Adrenal gland (tissue), 12 donors: Measurements from ENCODE around the gene PKP1. TPM values are rescaled to one million over a fixed set of nuclear protein-coding genes. Genes with fewer than 3 reads are reported as not detected.

Source experiments
- DNase-seq, 7 donors: peaks; one replicate each; pipeline ENCODE4 v3.0.0-alpha.2; 2019 to 2020
- H3K27ac ChIP-seq, 5 donors: fragments of 200-600 bp; sonication (generic) in 4 of 5; 1 replicate in 3 of 5; 2 replicates in 2 of 5; pipeline versions ENCODE4 v1.5.1 to v1.8.0; 2016 to 2020; ENCODE audit warnings: mild to moderate bottlenecking in 1 of 5
- H3K27me3 ChIP-seq: fragments of 200-600 bp; 2 replicates; pipeline ENCODE4 v1.8.0; 2021
- H3K36me3 ChIP-seq, 2 donors: fragments of 200-600 bp; replicated peaks in 1 of 2; 1 replicate in 1 of 2; 2 replicates in 1 of 2; pipeline versions ENCODE4 v1.5.1 to v1.8.0; 2018 to 2022
- H3K4me1 ChIP-seq, 2 donors: fragments of 200-600 bp; replicated peaks in 1 of 2; 1 replicate in 1 of 2; 2 replicates in 1 of 2; pipeline versions ENCODE4 v1.5.1 to v1.8.0; 2018 to 2021
- H3K4me3 ChIP-seq, 4 donors: fragments of 200-600 bp; sonication (generic) in 3 of 4; one replicate each; pipeline ENCODE4 v1.5.1; 2016 to 2018
- H3K9me3 ChIP-seq, 3 donors: fragments of 200-600 bp; sonication (generic) in 1 of 3; replicated peaks in 1 of 3; 1 replicate in 2 of 3; 2 replicates in 1 of 3; pipeline versions ENCODE4 v1.5.1 to v1.8.0; 2016 to 2021
- POLR2A ChIP-seq, 2 donors: fragments of 450-650 bp; IDR thresholded peaks; one replicate each; pipeline ENCODE4 v1.6.1; 2017; ENCODE audit warnings: antibody characterized with exemption in 2 of 2, mild to moderate bottlenecking in 2 of 2, moderate library complexity in 1 of 2
- WGBS, 4 donors: extraction: QIAGEN DNeasy Blood & Tissue Kit in 2 of 4; methylation state at CpG; one replicate each; pipeline versions ENCODE4 v1.1.5 to v1.1.7; 2013 to 2017; 5-methylcytosine and 5-hydroxymethylcytosine counted together
- intact Hi-C, 2 donors: fragments of 100-400 bp; cut with DNase I; formaldehyde crosslinking; loops; one replicate each; pipeline versions ENCODE4 v1.14.1 to v1.15.0; 2022 to 2023
- polyA plus RNA-seq, 3 donors: library from polyadenylated mRNA; stranded (reverse); fragments of 200-250 nt in 2 of 3; fragments of 350-450 nt in 1 of 3; fragmentation: Illumina TruSeq in 1 of 3; extraction: RNeasy Lipid Tissue Mini Kit (QIAGEN cat#74804) in 1 of 3; gene quantifications; one replicate each; pipeline ENCODE4 v1.2.3, GENCODE V29; 2013 to 2014
- total RNA-seq, 9 donors: library from RNA; depleted of rRNA in 4 of 9; stranded (reverse); fragments of >200 nt in 4 of 9; fragments of 120-200 nt in 1 of 9; fragmentation: NEBNext Ultra II Directional in 1 of 9; extraction: Animal tissue kit (Norgen Biotek cat#: 25700) in 1 of 9; gene quantifications; one replicate each; pipeline versions ENCODE4 v1.1.0 to v1.2.4, GENCODE V29; 2013 to 2023
- TF ChIP-seq, protein P1 (sequence below), 6 experiments: fragments of 450-650 bp in 4 of 6; fragments of 200-600 bp in 2 of 6; sonication (generic) in 1 of 6; IDR thresholded peaks; 1 replicate in 5 of 6; 2 replicates in 1 of 6; pipeline versions ENCODE4 v1.5.1 to v1.8.0; 2016 to 2021; ENCODE audit warnings: antibody characterized with exemption in 6 of 6, mild to moderate bottlenecking in 2 of 6, moderate library complexity in 1 of 6
- donor health status: healthy with polysubstance abuse.
- donor health status: Bipolar disorder and iron deficiency.
- donor health status: DM: yes; HTN: yes; CAD: no.
- donor health status: DM: no; HTN: no; CAD: no.
- donor health status: DM: no; HTN: no; CAD: no.
- donor health status: DM: yes; HTN: yes; CAD: no.

PKP1 gene
- total and polyA plus RNA-seq, 12 donors = 0.06 to 0.98 (median 0.24) TPM; not detected in 2

DNA sequence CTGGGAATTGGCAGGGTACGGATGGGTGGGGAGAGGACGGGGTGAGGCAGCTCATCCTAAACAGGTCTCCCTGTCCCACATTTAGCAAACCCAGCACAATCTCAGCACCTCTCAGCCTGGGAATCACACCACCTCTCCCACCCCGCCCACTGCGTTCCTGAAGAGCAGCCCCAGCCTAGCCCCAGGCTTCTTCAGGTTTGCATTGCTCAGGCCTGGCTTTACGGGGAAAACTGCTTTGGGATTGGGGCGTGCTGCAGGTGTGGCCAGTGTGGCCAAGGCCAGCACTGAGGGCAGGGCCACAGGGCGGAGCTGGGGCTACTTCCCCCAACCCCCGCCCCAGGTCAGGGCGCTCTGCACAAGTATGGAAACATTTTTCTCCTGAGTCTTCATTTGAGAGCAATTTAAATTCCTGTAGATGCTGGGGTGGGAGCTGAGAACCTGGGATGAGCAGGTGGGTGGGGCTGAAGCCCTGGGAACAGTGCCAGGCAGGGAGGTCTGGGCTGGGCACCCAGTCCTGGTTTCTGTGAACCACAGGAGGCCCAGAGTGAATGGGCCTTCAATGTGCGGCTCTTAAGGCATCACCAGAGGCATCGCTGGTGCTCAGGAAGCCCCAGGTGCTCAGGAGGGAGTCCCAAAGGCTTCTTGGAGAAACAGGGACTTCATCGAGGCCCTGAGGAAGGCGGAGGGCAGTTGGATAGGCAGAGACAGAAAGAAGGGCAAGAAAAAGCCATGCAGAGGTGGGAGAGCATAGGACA lies 70.1 kb downstream of the PKP1 start:
- no peak for DNase-seq
- H3K27ac ChIP-seq = no peak overlapping the region

DNA sequence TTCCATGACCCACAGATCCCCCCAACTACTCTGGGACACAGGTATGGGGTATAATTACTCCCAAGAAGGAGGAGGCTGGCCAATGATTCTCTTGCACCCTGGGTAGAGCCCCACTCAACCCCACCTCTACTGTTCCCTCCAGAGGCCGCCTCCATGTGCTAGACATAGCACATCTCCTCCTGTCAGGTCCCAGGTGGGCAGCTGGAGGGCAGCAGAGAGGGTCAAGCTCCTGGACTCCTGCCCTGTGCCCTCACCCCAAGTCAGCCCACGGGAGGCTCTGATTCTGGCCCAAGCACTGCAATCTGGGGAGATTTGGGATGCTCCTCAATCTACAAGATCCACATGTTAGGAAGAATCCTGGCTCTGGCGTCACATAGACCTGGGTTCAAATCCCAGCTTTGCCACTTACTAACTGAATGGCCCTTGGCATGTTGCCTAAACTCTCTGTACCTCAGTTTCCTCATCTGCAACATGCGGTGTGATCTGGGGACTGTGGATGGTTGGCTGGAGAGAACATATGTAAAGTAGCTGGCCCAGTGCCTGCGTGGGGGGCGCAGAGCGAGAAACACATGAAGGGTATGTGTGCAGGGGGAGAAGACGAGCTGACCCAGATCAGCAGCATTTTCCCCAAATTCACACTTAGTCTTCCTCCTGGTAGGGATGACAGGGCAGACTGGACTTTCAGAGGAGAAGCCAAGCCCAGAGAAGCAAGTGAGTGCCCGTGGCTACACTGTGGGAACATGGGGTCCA lies 71.0 kb downstream of the PKP1 start:
- no peak for DNase-seq
- intact Hi-C loops = no loop called here
- TF ChIP-seq, protein P1, sequence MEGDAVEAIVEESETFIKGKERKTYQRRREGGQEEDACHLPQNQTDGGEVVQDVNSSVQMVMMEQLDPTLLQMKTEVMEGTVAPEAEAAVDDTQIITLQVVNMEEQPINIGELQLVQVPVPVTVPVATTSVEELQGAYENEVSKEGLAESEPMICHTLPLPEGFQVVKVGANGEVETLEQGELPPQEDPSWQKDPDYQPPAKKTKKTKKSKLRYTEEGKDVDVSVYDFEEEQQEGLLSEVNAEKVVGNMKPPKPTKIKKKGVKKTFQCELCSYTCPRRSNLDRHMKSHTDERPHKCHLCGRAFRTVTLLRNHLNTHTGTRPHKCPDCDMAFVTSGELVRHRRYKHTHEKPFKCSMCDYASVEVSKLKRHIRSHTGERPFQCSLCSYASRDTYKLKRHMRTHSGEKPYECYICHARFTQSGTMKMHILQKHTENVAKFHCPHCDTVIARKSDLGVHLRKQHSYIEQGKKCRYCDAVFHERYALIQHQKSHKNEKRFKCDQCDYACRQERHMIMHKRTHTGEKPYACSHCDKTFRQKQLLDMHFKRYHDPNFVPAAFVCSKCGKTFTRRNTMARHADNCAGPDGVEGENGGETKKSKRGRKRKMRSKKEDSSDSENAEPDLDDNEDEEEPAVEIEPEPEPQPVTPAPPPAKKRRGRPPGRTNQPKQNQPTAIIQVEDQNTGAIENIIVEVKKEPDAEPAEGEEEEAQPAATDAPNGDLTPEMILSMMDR (IDR thresholded peaks at IDR 0.05) = no peak
- no peak for TF ChIP-seq POLR2A (IDR thresholded peaks at IDR 0.05)

More for the DNA sequence above, 70.1 kb downstream of the PKP1 start:
- Histone ChIP-seq H3K4me1 (no peaks in the 10 kb centered on the region), H3K4me3 (no peak overlapping the region), H3K36me3 (no peaks in the 10 kb centered on the region), H3K27me3 (peaks cover 5% of the 10 kb centered on the region), H3K9me3 (no peaks in the 10 kb centered on the region)
- WGBS, 4 donors = 82 to 87% (median 85%) methylated on average over 13 of the region's 13 CpGs
- no peak for TF ChIP-seq POLR2A (IDR thresholded peaks at IDR 0.05)
- TF ChIP-seq, protein P1 (IDR thresholded peaks at IDR 0.05) = no peak
- intact Hi-C loops = no loop called here

DNA sequence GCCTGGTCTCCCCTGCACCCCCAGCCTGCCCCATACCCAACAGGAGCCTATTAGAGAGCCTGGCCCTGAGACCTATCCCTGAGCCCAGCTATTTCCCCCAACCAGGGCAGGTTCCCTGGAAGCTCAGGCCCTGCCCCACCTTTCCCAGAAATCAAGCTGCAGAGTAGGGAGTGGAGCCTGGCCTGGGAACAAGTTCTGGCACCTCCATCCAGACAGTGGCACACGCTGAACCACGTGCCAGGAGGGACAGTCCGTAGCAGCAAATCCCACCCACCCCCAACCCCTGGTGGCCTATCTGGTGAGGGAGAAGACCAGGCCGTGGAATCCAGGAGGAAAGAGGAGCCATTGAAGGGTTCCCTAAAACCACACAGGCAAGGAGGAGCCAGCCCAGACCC lies 71.6 kb downstream of the PKP1 start:
- no peak for DNase-seq
- Histone ChIP-seq H3K36me3 (no peaks in the 10 kb centered on the region), H3K27me3 (peaks cover 5% of the 10 kb centered on the region), H3K4me3 (no peak overlapping the region), H3K4me1 (no peaks in the 10 kb centered on the region), H3K9me3 (no peaks in the 10 kb centered on the region), H3K27ac (no peak overlapping the region)
- TF ChIP-seq POLR2A (IDR thresholded peaks at IDR 0.05) = no peak
- TF ChIP-seq, protein P1 (IDR thresholded peaks at IDR 0.05) = no peak
- intact Hi-C loops = loop anchor here in 1 of 2 donors (5.0 kb wide), 1 partner anchor 98 kb away; no protein-coding TSS in a partner anchor
- 62 to 86% (median 69%) methylated on average over 1 to 4 of the region's 4 CpGs for WGBS, 4 donors

More for the DNA sequence above, 71.0 kb downstream of the PKP1 start:
- no peak overlapping the region for H3K27ac ChIP-seq
- WGBS, 4 donors = 85 to 94% (median 87%) methylated on average over 9 of the region's 9 CpGs
- H3K9me3 ChIP-seq = no peaks in the 10 kb centered on the region
- H3K4me3 ChIP-seq = no peak overlapping the region
- peaks cover 5% of the 10 kb centered on the region for H3K27me3 ChIP-seq
- no peaks in the 10 kb centered on the region for H3K4me1 ChIP-seq
- no peaks in the 10 kb centered on the region for H3K36me3 ChIP-seq

DNA sequence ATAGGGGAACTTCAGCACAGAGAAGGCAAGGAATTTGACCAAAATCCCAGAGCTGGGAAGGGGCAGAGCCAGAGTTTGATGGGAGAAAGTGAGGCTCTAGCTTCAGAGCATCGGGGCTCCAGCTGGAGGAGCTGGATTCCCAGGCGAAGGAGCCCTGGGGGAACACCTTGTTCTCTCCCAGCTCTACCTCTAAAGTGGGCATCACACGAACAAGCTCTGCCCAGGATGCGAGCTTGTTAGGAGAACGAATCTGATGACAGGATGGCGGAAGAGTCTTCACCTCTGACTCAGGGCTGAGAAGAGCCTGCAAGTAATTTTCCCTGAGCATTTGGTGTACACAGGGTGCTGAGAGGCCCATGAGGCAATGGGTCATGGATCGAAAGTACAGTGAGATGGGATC lies 72.2 kb downstream of the PKP1 start:
- 72 to 92% (median 87%) methylated on average over 5 to 7 of the region's 7 CpGs for WGBS, 4 donors
- Histone ChIP-seq H3K9me3 (no peaks in the 10 kb centered on the region), H3K36me3 (no peaks in the 10 kb centered on the region), H3K4me1 (no peaks in the 10 kb centered on the region), H3K27ac (no peak overlapping the region), H3K27me3 (peaks cover 5% of the 10 kb centered on the region), H3K4me3 (no peak overlapping the region)
- no peak for DNase-seq
- TF ChIP-seq, protein P1 (IDR thresholded peaks at IDR 0.05) = no peak
- no peak for TF ChIP-seq POLR2A (IDR thresholded peaks at IDR 0.05)
- intact Hi-C loops = loop anchor here in 1 of 2 donors (5.0 kb wide), 1 partner anchor 98 kb away; no protein-coding TSS in a partner anchor
